ENCODE measurements around the gene PTPN1.
"Not testable (repeated sequence)": the region's sequence is repeated elsewhere in the genome, so short reads cannot be mapped to it uniquely, and the experiment has no call there.

Gene PTPN1

GRCh38 chr20:50532221-50532620 is 22.0 kb downstream of the PTPN1 start:
- no peak for DNase-seq (ENCODE audit: low read depth, low spot score)

GRCh38 chr20:50533061-50533460 is 22.9 kb downstream of the PTPN1 start:
- DNase-seq (ENCODE audit: low read depth, low spot score): no peak

- DNase-seq (ENCODE audit: low read depth, low spot score): no peak
Observed at GRCh38 chr20:50533464-50533863, 23.3 kb downstream of the PTPN1 start.

- no peak for DNase-seq (ENCODE audit: low read depth, low spot score)
Observed at GRCh38 chr20:50534567-50534966, 24.4 kb downstream of the PTPN1 start.

- no peak for DNase-seq (ENCODE audit: low read depth, low spot score)
Observed at GRCh38 chr20:50535162-50535561, 25.0 kb downstream of the PTPN1 start.

GRCh38 chr20:50536333-50536732 is 26.1 kb downstream of the PTPN1 start:
- no peak for DNase-seq (ENCODE audit: low read depth, low spot score)

GRCh38 chr20:50537546-50538201 is 27.5 kb downstream of the PTPN1 start:
- no peak for DNase-seq (ENCODE audit: low read depth, low spot score)

- no peak for DNase-seq (ENCODE audit: low read depth, low spot score)
Observed at GRCh38 chr20:50538276-50538675, 28.1 kb downstream of the PTPN1 start.

- DNase-seq (ENCODE audit: low read depth, low spot score): not testable (repeated sequence)
Observed at GRCh38 chr20:50539798-50540197, 29.6 kb downstream of the PTPN1 start.

GRCh38 chr20:50540620-50541605 is 30.7 kb downstream of the PTPN1 start:
- DNase-seq (ENCODE audit: low read depth, low spot score): no peak

- DNase-seq (ENCODE audit: low read depth, low spot score): no peak
Observed at GRCh38 chr20:50541606-50542041, 31.4 kb downstream of the PTPN1 start.

- DNase-seq (ENCODE audit: low read depth, low spot score): no peak
Observed at GRCh38 chr20:50543326-50543725, 33.1 kb downstream of the PTPN1 start.

- no peak for DNase-seq (ENCODE audit: low read depth, low spot score)
Observed at GRCh38 chr20:50545126-50545525, 34.9 kb downstream of the PTPN1 start.

- no peak for DNase-seq (ENCODE audit: low read depth, low spot score)
Observed at GRCh38 chr20:50546729-50547314, 36.6 kb downstream of the PTPN1 start.

GRCh38 chr20:50547964-50548363 is 37.8 kb downstream of the PTPN1 start:
- DNase-seq (ENCODE audit: low read depth, low spot score): no peak

GRCh38 chr20:50548396-50548795 is 38.2 kb downstream of the PTPN1 start:
- DNase-seq (ENCODE audit: low read depth, low spot score): no peak

- no peak for DNase-seq (ENCODE audit: low read depth, low spot score)
Observed at GRCh38 chr20:50550531-50550930, 40.3 kb downstream of the PTPN1 start.

- DNase-seq (ENCODE audit: low read depth, low spot score): no peak
Observed at GRCh38 chr20:50551288-50551687, 41.1 kb downstream of the PTPN1 start.

- DNase-seq (ENCODE audit: low read depth, low spot score): no peak
Observed at GRCh38 chr20:50552979-50553378, 42.8 kb downstream of the PTPN1 start.

GRCh38 chr20:50554694-50555579 is 44.8 kb downstream of the PTPN1 start:
- no peak for DNase-seq (ENCODE audit: low read depth, low spot score)

- no peak for DNase-seq (ENCODE audit: low read depth, low spot score)
Observed at GRCh38 chr20:50555662-50556061, 45.5 kb downstream of the PTPN1 start.

Measured in brain pericyte (primary cell).